A673 (cell line): ENCODE results near the gene TMOD2. TPM values are rescaled to one million over a fixed set of nuclear protein-coding genes. Genes with fewer than 3 reads are reported as not detected.

Source experiments
- BruUV-seq: library from RNA; stranded (reverse); fragments of 400-500 nt; replicated peaks from 2 replicates; lab custom pipeline; 2021; lab: Mats Ljungman, UMichigan
- CTCF ChIA-PET: fragments of 300-600 bp; sonication (Branson Sonifier 250); formaldehyde crosslinking; loops from one replicate; lab custom pipeline; 2022; ENCODE audit warnings: antibody characterized with exemption; lab: Charles Lee
- POLR2A ChIA-PET: fragments of 300-600 bp; sonication (Branson Sonifier 250); formaldehyde crosslinking; loops from one replicate; lab custom pipeline; 2022; ENCODE audit warnings: antibody characterized with exemption; ENCODE audit not compliant: low non-redundant PET; lab: Charles Lee
- DNase-seq: peaks from one replicate; pipeline ENCODE4 v3.0.0-alpha.2; 2015; ENCODE audit warnings: low spot score
- H3K27ac ChIP-seq: fragments of 200-600 bp; sonication (generic); 2 replicates; pipeline ENCODE4 v1.5.1; 2016; ENCODE audit warnings: mixed run types, low read depth, mild to moderate bottlenecking, mixed read lengths, antibody characterized with exemption, low read length; ENCODE audit not compliant: poor library complexity, severe bottlenecking
- H3K27me3 ChIP-seq: fragments of 200-600 bp; sonication (generic); replicated peaks from 2 replicates; pipeline ENCODE4 v1.6.1; 2017; ENCODE audit warnings: mixed run types, low read depth, mild to moderate bottlenecking, mixed read lengths, antibody characterized with exemption, low read length; ENCODE audit not compliant: insufficient read depth, poor library complexity
- H3K36me3 ChIP-seq: fragments of 200-600 bp; sonication (generic); 2 replicates; pipeline ENCODE4 v1.6.1; 2016; ENCODE audit warnings: mixed run types, mild to moderate bottlenecking, mixed read lengths, antibody characterized with exemption, low read length; ENCODE audit not compliant: insufficient read depth, poor library complexity, severe bottlenecking
- H3K4me1 ChIP-seq: fragments of 200-600 bp; sonication (generic); 2 replicates; pipeline ENCODE4 v1.6.1; 2017; ENCODE audit warnings: mixed run types, mild to moderate bottlenecking, mixed read lengths, antibody characterized with exemption, low read length; ENCODE audit not compliant: insufficient read depth, poor library complexity, severe bottlenecking
- H3K4me3 ChIP-seq: fragments of 200-600 bp; sonication (generic); 2 replicates; pipeline ENCODE4 v1.5.1; 2016; ENCODE audit warnings: low read depth, mixed run types, mild to moderate bottlenecking, mixed read lengths, low read length; ENCODE audit not compliant: poor library complexity, severe bottlenecking
- H3K9me3 ChIP-seq: fragments of 200-600 bp; sonication (generic); 2 replicates; pipeline ENCODE4 v1.6.1; 2016; ENCODE audit warnings: mixed run types, low read depth, mild to moderate bottlenecking, mixed read lengths, antibody characterized with exemption, low read length; ENCODE audit not compliant: poor library complexity, severe bottlenecking
- EZH2 ChIP-seq: fragments of 200-600 bp; sonication (generic); IDR thresholded peaks from 2 replicates; pipeline ENCODE4 v1.6.1; 2017; ENCODE audit warnings: borderline replicate concordance, low read depth, mild to moderate bottlenecking, mixed read lengths, antibody characterized with exemption, low read length; ENCODE audit not compliant: poor library complexity, severe bottlenecking
- intact Hi-C: fragments of 100-400 bp; cut with micrococcal nuclease; formaldehyde crosslinking; loops from one replicate; pipeline ENCODE4 v1.10.0; 2022; ENCODE audit not compliant: unreplicated experiment
- total RNA-seq: library from RNA; stranded (reverse); gene quantifications from 2 replicates; pipeline ENCODE4 v1.2.3, GENCODE V29; 2021
- TF ChIP-seq, protein P1 (sequence below): fragments of 300-800, 200-600 bp; sonication (generic); conservative IDR thresholded peaks from 2 replicates; pipeline ENCODE4 v1.5.1; 2017; ENCODE audit warnings: low read depth, mild to moderate bottlenecking, antibody characterized with exemption, low read length, moderate library complexity, mixed read lengths

TMOD2 gene
- total RNA-seq, 1 experiment from 2014 or later, result 0.67 TPM

- intact Hi-C loops, result no loop called here
- Histone ChIP-seq H3K4me3 (no peak overlapping the region), H3K36me3 (no peaks in the 10 kb centered on the region), H3K27me3 (no peaks in the 10 kb centered on the region), H3K9me3 (no peaks in the 10 kb centered on the region), H3K4me1 (peaks cover 89% of the 10 kb centered on the region), H3K27ac (peak overlapping the region; percentile 79)
- ChIA-PET POLR2A (interaction anchor here (0.8 kb wide), 1 partner anchor 179 kb away, joined by 3 read pairs; no protein-coding TSS in a partner anchor), CTCF (no interaction called here)
- no TSS peak for BruUV-seq
- DNase-seq, result peak; percentile 45
- TF ChIP-seq EZH2, result no peak
- TF ChIP-seq, protein P1, sequence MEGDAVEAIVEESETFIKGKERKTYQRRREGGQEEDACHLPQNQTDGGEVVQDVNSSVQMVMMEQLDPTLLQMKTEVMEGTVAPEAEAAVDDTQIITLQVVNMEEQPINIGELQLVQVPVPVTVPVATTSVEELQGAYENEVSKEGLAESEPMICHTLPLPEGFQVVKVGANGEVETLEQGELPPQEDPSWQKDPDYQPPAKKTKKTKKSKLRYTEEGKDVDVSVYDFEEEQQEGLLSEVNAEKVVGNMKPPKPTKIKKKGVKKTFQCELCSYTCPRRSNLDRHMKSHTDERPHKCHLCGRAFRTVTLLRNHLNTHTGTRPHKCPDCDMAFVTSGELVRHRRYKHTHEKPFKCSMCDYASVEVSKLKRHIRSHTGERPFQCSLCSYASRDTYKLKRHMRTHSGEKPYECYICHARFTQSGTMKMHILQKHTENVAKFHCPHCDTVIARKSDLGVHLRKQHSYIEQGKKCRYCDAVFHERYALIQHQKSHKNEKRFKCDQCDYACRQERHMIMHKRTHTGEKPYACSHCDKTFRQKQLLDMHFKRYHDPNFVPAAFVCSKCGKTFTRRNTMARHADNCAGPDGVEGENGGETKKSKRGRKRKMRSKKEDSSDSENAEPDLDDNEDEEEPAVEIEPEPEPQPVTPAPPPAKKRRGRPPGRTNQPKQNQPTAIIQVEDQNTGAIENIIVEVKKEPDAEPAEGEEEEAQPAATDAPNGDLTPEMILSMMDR, result no peak
Observed at GRCh38 chr15:51841406-51842040, 90.1 kb downstream of the TMOD2 start.

DNA sequence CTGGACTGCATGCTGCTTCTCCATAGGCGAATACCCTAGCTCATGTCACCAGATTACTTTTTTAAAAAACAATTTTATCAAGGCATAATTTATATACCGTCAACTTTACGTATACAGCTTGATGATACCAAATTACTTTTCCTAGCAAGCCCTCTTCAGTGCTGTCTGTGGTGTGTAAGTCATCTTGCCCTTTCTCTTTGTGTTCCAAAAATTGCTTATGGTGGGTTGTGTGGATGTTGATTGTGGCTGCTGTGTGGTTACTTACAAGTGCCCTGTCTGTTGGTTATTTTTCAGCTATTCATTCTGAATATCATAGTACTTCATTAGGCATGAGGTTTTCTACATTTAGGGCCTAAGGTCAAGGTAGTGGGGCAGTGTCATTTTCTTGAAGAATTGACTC is 90.9 kb downstream of the TMOD2 start:
- Histone ChIP-seq H3K27ac (peak overlapping the region; percentile 79), H3K4me1 (peaks cover 89% of the 10 kb centered on the region), H3K9me3 (no peaks in the 10 kb centered on the region), H3K27me3 (no peaks in the 10 kb centered on the region), H3K4me3 (no peak overlapping the region), H3K36me3 (no peaks in the 10 kb centered on the region)
- POLR2A ChIA-PET, result interaction anchor here (0.5 kb wide), 1 partner anchor 1525 kb away, joined by 10 read pairs; no protein-coding TSS in a partner anchor
- no TSS peak for BruUV-seq
- CTCF ChIA-PET, result no interaction called here
- TF ChIP-seq EZH2, result no peak
- TF ChIP-seq, protein P1, result no peak
- no peak for DNase-seq
- intact Hi-C loops, result no loop called here

GRCh38 chr15:51842852-51843737 is 91.7 kb downstream of the TMOD2 start:
- no peak for DNase-seq
- no peak overlapping the region for H3K4me3 ChIP-seq
- no peaks in the 10 kb centered on the region for H3K36me3 ChIP-seq
- H3K4me1 ChIP-seq, result peaks cover 89% of the 10 kb centered on the region
- ChIA-PET CTCF (no interaction called here), POLR2A (interaction anchor here (0.5 kb wide), 1 partner anchor 1526 kb away, joined by 10 read pairs; no protein-coding TSS in a partner anchor)
- H3K9me3 ChIP-seq, result no peaks in the 10 kb centered on the region
- no peaks in the 10 kb centered on the region for H3K27me3 ChIP-seq
- H3K27ac ChIP-seq, result peak overlapping the region; percentile 79
- no peak for TF ChIP-seq EZH2
- TF ChIP-seq, protein P1, result no peak
- BruUV-seq, result no TSS peak
- intact Hi-C loops, result no loop called here
